Measurements from ENCODE around the gene HSPA12B.

Gene HSPA12B

GRCh38 chr20:3798908-3799248 is 66.4 kb downstream of the HSPA12B start:
- DNase-seq (ENCODE audit: low spot score), result no peak
- no peak for TF ChIP-seq CTCF (IDR thresholded peaks at IDR 0.05; ENCODE audit: extremely low read depth, missing control alignments)

GRCh38 chr20:3800256-3800877 is 67.9 kb downstream of the HSPA12B start:
- DNase-seq (ENCODE audit: low spot score), result no peak
- no peak for TF ChIP-seq CTCF (IDR thresholded peaks at IDR 0.05; ENCODE audit: extremely low read depth, missing control alignments)

- TF ChIP-seq CTCF (IDR thresholded peaks at IDR 0.05; ENCODE audit: extremely low read depth, missing control alignments), result no peak
- no peak for DNase-seq (ENCODE audit: low spot score)
Observed at GRCh38 chr20:3800878-3801260, 68.4 kb downstream of the HSPA12B start.

GRCh38 chr20:3801299-3801698 is 68.8 kb downstream of the HSPA12B start:
- DNase-seq (ENCODE audit: low spot score), result no peak
- no peak for TF ChIP-seq CTCF (IDR thresholded peaks at IDR 0.05; ENCODE audit: extremely low read depth, missing control alignments)

GRCh38 chr20:3801846-3802245 is 69.4 kb downstream of the HSPA12B start:
- no peak for DNase-seq (ENCODE audit: low spot score)
- no peak for TF ChIP-seq CTCF (IDR thresholded peaks at IDR 0.05; ENCODE audit: extremely low read depth, missing control alignments)

Measured in GM20000 (cell line).